Posterior vena cava (tissue), 2 donors: ENCODE measurements around the gene DNAI2. TPM values are rescaled to one million over a fixed set of nuclear protein-coding genes. Genes with fewer than 3 reads are reported as not detected.

Experiments used
- DNase-seq: peaks from one replicate; pipeline ENCODE4 v3.0.0-alpha.2; 2020; ENCODE audit warnings: low spot score
- intact Hi-C, 2 donors: fragments of 100-400 bp; cut with DNase I; formaldehyde crosslinking; loops; one replicate each; pipeline versions ENCODE4 v1.14.1 to v1.14.2; 2022 to 2023
- total RNA-seq, 2 donors: library from RNA; stranded (reverse); fragmentation: NEBNext Ultra II Directional; extraction: Animal tissue kit (Norgen Biotek cat#: 25700); gene quantifications; one replicate each; pipeline ENCODE4 v1.2.1, GENCODE V29; 2021
- donor health status: DM: yes; HTN: yes; CAD: no.
- donor health status: DM: yes; HTN: yes; CAD: no.

The DNAI2 gene
- total RNA-seq, 2 donors from 2014 or later: not detected

DNA sequence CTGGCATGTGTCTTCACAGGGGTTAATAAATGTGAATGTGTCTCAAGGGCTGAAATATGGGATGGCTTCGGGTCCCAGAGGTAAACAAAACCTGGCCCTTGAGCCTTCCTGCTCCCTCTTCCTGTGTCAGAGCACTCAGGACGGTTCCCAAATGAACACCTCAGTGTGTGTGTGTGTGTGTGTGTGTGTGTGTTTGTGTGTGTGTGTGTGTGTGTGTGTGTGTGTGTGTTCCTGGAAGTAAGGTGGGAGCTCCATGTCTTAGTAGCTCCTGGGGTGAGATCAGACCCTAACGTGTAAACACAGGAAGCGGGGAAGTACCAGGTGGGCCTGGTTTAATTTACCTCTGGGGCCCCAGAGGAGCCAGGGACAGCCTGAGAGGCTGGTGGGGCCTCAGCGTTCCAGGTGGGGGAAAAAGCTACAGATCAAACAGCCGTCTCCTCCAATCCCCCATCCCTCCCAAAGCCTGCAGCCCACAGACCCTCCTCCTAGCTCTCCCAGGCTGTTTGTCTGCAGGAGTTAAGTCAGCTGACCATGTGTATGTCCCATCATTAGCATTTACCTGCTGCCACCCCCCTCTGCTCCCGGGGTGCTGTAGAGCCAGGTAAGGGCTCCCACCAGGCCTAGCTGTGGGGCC, 58.1 kb downstream of the DNAI2 start:
- intact Hi-C loops: no loop called here
- no peak for DNase-seq

DNA sequence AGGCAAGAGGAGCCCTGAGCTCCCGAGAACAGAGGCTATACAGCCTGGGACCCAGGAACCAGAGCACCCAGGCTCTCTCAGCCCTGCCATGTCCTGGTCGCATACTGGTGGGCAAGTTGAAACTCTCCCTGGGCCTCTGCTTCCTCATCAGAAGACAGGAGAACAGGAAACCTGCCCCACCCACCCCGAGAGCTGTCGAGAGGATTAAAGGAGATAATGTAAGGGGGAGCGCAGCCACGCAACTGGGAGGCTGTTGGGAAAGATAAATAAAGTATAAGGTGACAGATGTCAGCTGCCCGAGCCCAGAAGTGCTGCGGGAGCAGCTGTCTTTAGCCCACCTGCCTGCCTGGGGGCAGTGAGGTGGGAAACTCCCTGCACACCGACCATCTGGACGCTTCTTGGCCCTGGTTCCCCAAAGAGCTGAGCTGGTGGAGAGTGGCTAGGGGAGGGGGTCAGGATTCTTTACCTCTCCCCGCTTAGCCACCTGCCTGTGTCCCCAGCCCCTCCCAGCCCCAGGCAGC, 58.8 kb downstream of the DNAI2 start:
- DNase-seq: no peak
- intact Hi-C loops: no loop called here

DNA sequence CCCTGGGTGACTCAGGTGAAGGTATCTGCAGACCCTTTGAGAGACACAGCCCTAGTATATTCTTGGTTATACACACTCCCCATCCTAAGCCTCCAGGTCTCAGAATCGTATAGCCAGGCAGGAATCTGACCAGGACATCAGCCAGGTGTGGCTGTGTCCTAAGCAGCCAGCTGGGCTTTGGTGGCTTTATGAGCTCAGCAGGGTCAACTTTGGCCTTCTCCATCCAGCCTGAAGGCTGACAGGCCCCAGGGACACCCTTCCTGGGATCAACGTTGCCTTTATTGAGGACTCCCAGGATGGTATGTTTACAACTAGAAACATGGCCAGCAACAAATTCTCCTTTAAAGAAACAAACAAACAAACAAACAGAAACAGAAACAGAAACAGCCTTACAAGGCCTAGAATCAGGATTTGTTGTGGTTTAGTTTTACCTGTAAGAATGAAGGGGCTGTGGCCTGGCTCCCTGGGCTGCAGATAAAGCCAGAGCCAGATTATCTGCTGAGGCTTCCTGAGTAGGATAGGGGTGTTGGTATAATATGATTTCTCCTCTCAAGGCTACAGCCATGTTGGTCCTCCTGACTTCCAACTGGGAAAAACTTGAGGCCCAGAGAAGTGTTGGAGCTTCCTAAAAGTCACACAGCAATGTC, 60.5 kb downstream of the DNAI2 start:
- no peak for DNase-seq
- intact Hi-C loops: no loop called here

DNA sequence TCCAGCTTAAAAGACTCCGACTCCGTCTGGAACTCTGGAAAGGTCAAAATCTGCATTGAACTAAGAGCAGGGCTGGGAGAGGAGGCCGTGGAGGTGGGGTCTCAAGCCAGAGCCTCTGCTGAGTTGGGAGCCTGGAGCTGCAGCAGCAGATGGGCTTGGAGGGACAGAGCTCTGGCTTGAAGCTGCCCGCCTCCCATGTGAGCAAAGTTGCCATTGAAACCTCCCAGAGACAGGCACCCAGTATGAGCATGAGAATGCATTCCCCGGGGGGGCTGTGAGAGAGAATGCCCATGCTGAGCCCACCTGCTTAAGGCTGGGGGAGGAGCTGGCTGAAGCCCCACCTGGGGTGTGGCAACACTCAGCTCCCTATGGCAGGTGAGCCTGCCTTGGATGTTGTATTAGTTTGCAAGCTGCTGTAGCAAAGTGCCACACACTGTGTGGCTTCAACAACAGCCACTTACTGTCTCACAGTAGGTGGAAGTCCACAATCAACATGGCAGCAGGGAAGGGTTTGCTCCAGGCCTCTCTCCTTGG, 61.6 kb downstream of the DNAI2 start:
- no peak for DNase-seq
- intact Hi-C loops: no loop called here

DNA sequence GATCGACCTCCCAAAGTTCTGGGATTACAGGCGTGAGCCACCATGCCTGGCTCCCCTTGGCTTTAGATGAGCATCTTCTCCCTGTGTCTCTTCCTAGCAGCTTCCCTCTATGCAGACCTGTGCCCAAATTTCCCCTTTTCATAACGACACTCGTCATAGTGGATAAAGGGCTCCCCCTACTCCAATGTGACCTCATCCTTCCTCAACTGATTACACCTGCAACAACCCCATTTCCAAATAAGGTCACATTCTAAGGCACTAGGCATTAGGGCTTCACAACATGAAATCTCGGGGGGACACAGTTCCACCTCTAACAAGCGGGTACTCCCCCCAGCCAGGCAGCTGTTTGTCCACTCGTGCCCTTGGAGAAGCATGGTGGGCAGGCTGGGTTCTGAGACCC, 62.3 kb downstream of the DNAI2 start:
- DNase-seq: no peak
- intact Hi-C loops: no loop called here

DNA sequence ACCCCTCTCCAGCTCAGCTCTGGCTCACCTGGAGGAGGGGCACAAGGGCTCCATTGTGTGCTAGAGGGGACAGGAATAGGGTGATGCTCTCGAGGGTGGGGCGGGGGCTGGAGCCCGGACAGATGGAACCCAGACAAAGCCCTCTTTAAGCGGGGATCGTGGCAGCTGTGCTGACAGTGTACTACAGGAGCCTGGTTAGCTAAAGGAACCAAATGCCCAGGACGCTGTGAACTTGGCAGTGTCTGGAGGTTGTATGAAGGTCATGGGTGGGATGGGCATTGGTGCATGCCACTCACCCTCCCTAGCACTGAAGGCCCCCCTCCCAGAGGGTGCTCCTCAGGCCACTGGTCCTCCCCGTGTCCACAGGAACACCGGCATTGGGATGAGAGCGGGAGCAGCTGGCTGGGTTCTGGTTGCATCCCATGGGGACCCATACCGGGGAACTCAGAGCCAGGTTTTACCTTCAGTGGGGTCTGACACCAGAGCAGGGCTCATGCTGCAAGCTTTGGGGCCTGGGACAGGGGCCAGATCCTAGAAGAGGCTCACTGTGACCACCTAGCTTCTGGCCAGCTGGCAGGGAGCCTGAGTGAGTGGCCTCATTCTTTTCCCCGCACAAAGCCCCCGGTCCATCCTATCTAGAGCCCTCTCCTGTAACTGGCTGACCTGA, 63.9 kb downstream of the DNAI2 start:
- intact Hi-C loops: no loop called here
- no peak for DNase-seq

DNA sequence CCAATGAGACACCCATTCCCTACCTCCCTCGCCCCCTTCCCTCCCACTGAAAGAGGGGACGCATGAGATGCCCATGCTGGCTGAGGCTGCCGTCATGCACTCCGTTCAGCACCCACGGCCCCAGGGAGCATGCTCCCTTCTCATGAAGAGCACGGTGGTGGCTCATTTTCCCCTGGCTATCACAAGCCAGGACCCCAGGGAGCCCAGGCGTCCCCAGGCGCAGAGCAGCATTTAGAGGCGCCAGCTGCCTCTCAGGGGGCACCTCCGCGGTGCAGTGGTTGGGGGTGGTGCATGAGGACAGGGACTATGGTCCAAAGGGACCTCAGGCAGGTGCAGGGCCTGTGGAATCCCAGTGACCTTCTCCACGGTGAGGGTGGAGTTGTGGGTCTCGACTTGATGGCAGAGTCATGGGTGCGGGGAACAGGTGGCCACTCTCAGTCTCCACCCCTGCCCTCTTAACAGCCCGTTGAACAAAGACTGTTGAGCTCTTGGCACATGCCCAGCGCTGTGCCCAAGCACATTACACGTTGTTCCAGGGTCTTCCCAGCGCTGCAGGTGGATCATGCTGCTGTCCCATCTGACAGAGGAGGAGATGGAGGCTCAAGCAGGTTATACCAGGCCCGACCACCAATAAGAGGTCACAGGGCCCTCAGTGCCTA, 65.6 kb downstream of the DNAI2 start:
- DNase-seq: no peak
- intact Hi-C loops: no loop called here

DNA sequence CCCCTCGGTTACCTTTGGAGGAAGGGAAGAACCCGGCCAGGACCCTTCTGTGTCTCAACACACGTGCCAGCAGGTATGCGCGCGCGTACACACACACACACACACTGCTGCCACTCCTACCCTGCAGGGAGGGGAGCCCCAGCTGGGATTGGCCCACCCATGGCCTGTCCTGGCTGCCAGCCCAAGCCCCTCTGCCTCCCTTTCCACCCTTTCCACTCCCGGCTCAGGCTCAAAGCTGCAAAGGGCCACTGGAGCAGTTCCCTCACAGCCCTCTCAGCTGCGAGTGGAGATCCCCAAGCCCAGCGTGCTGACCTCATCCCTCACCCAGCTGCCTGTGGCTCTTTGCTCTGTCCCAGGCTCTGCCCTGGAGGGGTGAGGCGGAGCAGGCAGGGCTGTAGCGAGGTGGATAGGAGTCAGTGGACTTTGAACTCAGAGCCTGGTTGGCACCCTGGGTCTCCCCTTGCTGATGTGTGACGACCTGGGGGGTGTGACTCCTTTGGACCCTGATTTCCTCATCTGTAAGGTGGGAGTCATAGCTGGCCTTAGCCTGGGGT, 66.5 kb downstream of the DNAI2 start:
- DNase-seq: no peak
- intact Hi-C loops: no loop called here

DNA sequence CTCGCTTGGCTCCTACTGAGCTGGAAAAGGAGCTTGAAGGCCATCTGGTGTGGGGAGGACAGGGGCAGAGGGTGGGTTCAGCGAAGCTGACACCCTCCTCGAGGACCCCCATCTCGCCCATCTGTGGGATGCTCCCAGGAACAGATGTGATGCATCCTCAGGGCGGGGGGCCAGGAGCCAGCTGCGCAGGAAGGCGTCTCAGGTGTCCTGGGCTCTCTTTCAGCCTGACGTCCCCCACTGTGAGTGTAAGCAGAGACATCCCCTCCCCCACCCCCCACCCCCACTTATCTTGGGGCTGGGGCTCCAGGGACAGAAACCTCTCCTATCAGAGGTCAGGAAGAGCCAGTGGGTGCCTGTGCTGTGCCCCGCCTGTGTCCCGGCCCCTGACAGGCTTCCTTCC, 68.2 kb downstream of the DNAI2 start:
- intact Hi-C loops: no loop called here
- no peak for DNase-seq

DNA sequence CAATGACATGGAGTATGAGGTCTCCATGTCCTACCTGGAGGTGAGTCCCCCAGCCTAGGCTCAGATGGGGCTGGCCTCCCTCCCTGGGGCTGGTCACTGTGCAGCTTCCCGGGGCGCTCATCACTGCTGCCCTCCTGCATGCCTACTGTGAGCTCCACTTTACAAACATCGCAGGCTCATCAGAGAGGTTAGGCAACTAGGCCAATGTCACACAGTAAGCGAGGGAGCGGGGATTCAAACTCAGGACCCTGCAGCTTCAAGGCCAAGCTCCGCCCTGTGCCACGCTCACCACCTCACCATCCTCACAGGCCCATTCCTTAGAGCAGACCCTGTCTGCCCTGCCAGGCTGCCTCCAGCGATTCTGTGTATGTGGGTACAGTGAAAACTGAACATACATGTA, 69.1 kb downstream of the DNAI2 start:
- no peak for DNase-seq
- intact Hi-C loops: no loop called here

DNA sequence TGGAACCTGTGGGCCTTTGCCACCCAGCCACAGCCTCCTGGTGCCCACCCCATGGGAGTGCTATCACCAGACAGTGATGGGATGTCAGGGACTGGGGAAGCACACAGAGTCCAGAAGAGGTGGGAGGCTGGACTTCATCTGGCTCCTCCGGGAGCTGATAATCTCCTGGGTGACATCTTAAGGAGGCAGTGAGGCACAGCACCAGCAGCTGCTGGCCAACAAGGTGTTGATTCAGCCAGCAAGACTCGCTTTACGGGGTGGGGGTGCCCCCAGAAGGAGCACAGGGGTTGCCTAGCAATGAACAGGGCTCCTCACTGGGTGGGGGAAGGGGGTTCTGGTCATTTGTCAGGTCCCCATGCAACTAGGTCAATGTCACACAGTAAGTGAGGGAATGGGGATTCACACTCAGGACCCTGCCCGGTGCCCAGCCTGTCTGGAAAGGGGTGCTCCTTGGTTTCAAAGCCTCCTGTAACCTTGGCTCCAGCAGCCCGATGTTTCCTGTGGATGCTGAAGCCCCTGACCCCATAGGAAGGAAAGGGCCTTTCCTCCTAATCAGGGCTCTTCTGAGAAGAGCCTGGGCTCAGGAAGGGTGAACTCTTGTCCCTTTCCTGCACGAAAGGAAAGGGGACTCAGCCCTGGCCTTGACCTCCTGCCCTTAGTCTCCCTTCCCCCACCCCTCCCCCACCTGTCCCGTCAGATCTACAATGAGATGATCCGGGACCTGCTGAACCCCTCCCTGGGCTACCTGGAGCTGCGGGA, 69.7 kb downstream of the DNAI2 start:
- intact Hi-C loops: no loop called here
- DNase-seq: no peak

DNA sequence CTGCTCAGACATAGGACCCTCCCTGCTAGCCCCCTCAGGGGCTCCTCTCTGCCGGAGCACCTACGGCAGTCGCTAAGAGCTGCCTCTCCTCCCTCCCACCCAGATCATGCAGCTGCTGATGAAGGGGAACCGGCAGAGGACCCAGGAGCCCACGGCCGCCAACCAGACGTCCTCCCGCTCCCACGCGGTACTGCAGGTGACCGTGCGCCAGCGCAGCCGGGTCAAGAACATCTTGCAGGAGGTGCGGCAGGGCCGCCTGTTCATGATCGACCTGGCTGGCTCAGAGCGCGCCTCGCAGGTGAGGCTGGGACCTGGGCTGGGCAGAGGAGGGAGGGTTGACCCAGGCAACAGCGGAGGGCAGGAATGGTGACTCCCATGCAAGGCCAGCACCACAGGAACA, 70.6 kb downstream of the DNAI2 start:
- intact Hi-C loops: no loop called here
- no peak for DNase-seq

DNA sequence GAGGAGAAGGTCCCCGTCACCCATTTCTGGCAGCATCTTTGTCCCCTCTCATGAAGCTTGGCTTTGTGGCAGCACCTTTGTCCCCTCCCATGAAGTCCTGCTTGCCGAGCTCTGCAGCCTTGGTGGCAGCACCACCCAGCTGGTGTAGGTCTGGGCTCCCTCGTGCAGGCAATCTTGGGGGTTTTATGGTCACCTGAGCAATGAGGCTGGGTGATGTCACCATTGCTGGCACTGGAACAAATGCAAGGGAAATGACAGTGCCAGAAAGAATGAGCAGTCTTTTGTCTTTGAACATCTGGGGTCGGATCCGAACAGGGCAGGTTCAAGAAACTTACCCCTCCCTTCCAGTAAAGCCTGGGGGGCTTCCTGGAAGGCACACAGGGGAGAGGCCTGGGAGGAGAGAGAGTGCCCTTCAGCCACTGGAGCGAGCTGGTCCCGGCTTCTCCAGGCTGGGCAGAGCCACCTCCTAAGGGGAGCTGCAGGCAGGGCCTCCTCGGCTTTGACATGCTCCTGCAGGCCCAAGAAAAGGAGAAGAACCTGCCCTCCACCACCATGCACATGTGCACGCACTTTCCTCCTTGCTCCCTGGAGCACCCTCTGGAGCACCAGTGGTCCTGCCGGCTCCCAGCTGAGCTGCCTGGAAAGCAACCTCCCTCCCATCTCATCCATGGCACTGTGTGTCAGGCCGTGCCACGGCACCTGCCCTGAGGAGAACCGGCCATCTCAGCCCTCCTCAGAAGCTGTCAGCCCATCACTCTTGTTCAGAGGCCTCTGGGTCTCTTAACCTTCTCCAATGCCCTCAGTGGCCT, 71.6 kb downstream of the DNAI2 start:
- no peak for DNase-seq
- intact Hi-C loops: no loop called here

DNA sequence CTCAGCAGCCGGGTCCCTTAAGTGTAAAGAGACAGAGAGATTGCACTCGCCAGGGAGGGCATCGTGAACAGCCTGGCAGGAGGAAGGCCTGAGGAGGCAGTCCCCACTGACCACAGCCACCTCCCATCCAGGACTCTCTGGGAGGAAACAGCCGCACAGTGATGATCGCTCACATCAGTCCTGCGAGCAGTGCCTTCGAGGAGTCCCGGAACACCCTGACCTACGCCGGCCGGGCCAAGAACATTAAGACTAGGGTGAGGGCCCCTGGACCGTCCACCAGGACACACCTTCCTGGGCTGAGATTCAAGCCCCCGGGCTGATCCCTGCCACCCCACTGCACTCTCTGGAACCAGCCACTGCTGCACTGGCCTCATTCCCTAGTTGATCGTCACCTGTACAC, 73.6 kb downstream of the DNAI2 start:
- intact Hi-C loops: no loop called here
- no peak for DNase-seq

DNA sequence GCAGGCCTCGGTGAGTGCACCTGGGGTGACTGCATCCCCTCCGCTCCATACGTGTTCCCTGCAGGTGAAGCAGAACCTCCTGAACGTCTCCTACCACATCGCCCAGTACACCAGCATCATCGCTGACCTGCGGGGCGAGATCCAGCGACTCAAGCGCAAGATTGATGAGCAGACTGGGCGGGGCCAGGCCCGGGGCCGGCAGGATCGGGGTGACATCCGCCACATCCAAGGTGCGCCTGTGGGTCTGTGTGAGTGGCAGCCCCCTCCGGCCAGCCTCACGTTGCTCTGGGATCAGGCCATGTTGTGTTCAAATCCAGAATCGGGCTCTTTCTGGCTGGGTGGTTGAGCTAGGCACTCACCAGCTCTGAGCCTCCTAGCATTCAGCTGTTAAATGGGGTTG, 75.1 kb downstream of the DNAI2 start:
- intact Hi-C loops: no loop called here
- DNase-seq: no peak

DNA sequence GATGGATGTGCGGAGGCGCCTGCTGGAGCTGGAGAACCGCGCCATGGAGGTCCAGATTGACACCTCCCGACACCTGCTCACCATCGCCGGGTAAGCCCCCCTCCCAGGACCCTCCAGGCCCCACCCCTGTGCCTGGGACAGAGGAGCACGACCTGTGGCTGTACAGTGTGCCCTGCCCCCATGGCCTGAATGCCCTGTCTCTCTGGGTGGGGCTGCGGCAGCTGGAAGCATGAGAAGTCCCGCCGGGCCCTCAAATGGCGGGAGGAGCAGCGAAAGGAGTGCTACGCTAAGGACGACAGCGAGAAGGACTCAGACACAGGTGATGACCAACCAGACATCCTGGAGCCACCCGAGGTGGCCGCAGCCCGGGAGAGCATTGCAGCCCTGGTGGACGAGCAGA, 76.5 kb downstream of the DNAI2 start:
- intact Hi-C loops: no loop called here
- DNase-seq: no peak

DNA sequence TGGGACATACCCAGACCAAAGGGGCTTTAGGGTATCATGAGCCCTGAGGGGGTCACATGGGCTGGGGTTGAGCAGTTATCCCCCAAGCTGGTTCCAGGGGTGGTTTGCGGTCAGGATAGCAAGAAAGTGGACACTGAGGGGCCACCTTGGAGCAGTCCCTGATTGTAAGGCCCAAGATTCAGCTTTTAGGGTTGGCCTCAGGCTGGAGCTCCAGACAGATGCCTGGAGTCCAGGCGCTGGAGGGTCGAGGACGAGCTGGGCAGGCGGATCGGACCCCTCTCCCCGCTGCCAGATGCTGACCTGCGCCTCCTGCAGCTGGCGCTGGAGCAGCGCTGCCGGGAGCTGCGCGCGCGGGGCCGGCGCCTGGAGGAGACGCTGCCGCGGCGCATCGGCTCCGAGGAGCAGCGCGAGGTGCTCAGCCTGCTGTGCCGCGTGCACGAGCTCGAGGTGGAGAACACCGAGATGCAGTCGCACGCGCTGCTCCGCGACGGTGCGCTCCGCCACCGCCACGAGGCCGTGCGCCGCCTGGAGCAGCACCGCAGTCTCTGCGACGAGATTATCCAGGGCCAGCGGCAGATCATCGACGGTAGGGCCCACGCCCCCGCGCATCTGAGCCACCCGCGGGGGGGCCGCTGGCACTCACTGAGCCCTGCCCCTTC, 77.6 kb downstream of the DNAI2 start:
- DNase-seq: no peak
- intact Hi-C loops: no loop called here
